Thyroid gland (tissue), 4 donors: ENCODE data around the gene UBE2Q2.

ENCODE experiments used
- POLR2A ChIP-seq, 2 donors: fragments of 450-650 bp; IDR thresholded peaks; one replicate each; pipeline ENCODE4 v1.6.1; 2017; ENCODE audit warnings: antibody characterized with exemption in 2 of 2, mild to moderate bottlenecking in 2 of 2, moderate library complexity in 1 of 2
- TF ChIP-seq, protein P1 (sequence below), 6 experiments: fragments of 200-600 bp in 3 of 6; fragments of 450-650 bp in 3 of 6; sonication (generic) in 3 of 6; IDR thresholded peaks; one replicate each; pipeline ENCODE4 v1.5.1; 2016 to 2019; ENCODE audit warnings: antibody characterized with exemption in 6 of 6, mild to moderate bottlenecking in 2 of 6, inconsistent platforms in 1 of 6, moderate library complexity in 1 of 6

DNA sequence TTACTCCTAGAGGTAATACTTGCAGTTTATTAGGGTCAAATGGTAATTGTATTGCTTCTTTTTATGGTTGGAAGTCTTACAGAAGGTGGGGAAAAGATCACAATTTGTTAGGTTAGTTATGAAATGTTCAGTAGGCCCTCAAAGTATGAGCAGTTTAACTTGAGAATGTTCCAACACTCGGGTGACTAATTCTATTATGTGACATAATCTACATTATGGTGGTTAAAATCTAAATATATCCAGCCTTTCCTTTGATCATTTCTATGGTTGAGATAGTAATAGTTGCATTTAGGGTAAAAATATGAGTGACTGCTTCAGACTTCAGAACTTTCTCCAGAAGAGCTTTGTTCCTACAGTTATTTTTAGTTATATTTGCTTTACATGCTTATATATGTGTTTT, 40.8 kb downstream of the UBE2Q2 start:
- TF ChIP-seq, protein P1, sequence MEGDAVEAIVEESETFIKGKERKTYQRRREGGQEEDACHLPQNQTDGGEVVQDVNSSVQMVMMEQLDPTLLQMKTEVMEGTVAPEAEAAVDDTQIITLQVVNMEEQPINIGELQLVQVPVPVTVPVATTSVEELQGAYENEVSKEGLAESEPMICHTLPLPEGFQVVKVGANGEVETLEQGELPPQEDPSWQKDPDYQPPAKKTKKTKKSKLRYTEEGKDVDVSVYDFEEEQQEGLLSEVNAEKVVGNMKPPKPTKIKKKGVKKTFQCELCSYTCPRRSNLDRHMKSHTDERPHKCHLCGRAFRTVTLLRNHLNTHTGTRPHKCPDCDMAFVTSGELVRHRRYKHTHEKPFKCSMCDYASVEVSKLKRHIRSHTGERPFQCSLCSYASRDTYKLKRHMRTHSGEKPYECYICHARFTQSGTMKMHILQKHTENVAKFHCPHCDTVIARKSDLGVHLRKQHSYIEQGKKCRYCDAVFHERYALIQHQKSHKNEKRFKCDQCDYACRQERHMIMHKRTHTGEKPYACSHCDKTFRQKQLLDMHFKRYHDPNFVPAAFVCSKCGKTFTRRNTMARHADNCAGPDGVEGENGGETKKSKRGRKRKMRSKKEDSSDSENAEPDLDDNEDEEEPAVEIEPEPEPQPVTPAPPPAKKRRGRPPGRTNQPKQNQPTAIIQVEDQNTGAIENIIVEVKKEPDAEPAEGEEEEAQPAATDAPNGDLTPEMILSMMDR (IDR thresholded peaks at IDR 0.05), result no peak
- TF ChIP-seq POLR2A (IDR thresholded peaks at IDR 0.05), result no peak
